GM21447 (cell line): Measurements from ENCODE around the gene MORC2.

Experiments
- ATAC-seq: cut with Tn5 transposase; IDR thresholded peaks from one replicate; pipeline ENCODE4 v1.9.1; 2021; ENCODE audit not compliant: unreplicated experiment

MORC2 gene

DNA sequence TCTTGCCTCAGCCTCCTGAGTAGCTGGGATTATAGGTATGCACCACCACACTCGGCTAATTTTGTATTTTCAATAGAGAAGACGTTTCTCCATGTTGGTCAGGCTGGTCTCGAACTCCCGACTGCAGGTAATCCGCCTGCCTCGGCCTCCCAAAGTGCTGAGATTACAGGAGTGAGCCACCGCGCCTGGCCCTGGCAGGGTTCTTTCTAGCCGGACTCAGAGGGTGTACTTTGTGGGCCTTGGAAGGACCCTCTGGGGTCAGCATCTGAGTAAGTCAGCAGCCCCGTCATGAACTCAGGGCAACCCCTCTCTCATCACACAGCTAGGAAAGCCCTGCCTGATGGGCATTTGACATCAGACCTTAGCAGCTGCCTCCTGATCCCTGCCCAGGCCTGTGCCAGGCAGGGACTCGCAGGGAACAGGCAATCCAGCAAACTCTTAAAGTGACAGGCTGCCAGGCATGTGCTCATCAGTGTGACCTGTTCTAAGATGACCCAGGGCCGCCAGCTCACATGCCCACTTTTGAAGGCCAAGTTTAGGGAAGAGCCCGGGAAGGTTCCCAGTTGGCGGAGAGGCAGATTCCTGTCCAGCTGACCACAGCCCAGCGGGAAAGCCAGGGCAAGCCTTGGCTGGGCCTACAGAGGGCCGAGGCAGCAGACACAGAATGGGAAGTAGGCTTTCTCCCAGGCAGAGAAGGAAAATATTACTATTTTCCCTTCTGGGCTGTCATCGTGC is 92.9 kb downstream of the MORC2 start:
- ATAC-seq = no peak
